HG03520 (cell line): ENCODE data around the gene SLC66A3.

Experiments
- ATAC-seq: cut with Tn5 transposase; IDR thresholded peaks from one replicate; pipeline ENCODE4 v1.9.1; 2021; ENCODE audit warnings: mild to moderate bottlenecking, moderate library complexity; ENCODE audit not compliant: unreplicated experiment

Gene SLC66A3

GRCh38 chr2:11208083-11208482, 52.8 kb downstream of the SLC66A3 start:
- ATAC-seq: no peak

GRCh38 chr2:11212645-11213044, 57.4 kb downstream of the SLC66A3 start:
- ATAC-seq: no peak

GRCh38 chr2:11213090-11213638, 57.9 kb downstream of the SLC66A3 start:
- ATAC-seq: no peak

- no peak for ATAC-seq
Observed at GRCh38 chr2:11213975-11214374, 58.7 kb downstream of the SLC66A3 start.

- no peak for ATAC-seq
Observed at GRCh38 chr2:11214770-11215169, 59.5 kb downstream of the SLC66A3 start.

GRCh38 chr2:11215407-11215806, 60.1 kb downstream of the SLC66A3 start:
- no peak for ATAC-seq

GRCh38 chr2:11220445-11220844, 65.2 kb downstream of the SLC66A3 start:
- ATAC-seq: no peak

GRCh38 chr2:11222845-11223244, 67.6 kb downstream of the SLC66A3 start:
- no peak for ATAC-seq

GRCh38 chr2:11224887-11225286, 69.6 kb downstream of the SLC66A3 start:
- no peak for ATAC-seq

- ATAC-seq: no peak
Observed at GRCh38 chr2:11227595-11227994, 72.3 kb downstream of the SLC66A3 start.
